Natural killer cell (primary cell): ENCODE measurements around the gene C6orf89. TPM values are rescaled to one million over a fixed set of nuclear protein-coding genes. Genes with fewer than 3 reads are reported as not detected.

Source experiments
- ATAC-seq, 3 donors: fragments of 150-1000 bp in 2 of 3; fragments of 200-7000 bp in 1 of 3; cut with Tn5 transposase; 1 replicate in 1 of 3; 2 replicates in 2 of 3; pipeline ENCODE4 v1.10.0; 2021; ENCODE audit warnings: mild to moderate bottlenecking in 2 of 3, moderate library complexity in 2 of 3
- DNase-seq, 2 donors: peaks; one replicate each; pipeline versions ENCODE4 v3.0.0 to v3.0.0-alpha.2; 2013 to 2021; ENCODE audit warnings: mixed read lengths in 1 of 2
- H3K27ac ChIP-seq: one replicate; pipeline ENCODE4 v1.5.1; 2013; ENCODE audit warnings: mild to moderate bottlenecking, low read length
- H3K27me3 ChIP-seq: one replicate; pipeline ENCODE4 v1.6.1; 2013; ENCODE audit warnings: low read length; ENCODE audit not compliant: control insufficient read depth, insufficient read depth
- H3K36me3 ChIP-seq: one replicate; pipeline ENCODE4 v1.6.1; 2013; ENCODE audit warnings: low read length; ENCODE audit not compliant: control insufficient read depth, insufficient read depth
- H3K4me1 ChIP-seq: one replicate; pipeline ENCODE4 v1.6.1; 2013; ENCODE audit warnings: low read length; ENCODE audit not compliant: control insufficient read depth, insufficient read depth
- H3K4me3 ChIP-seq: one replicate; pipeline ENCODE4 v1.5.1; 2013; ENCODE audit warnings: low read length
- H3K9me3 ChIP-seq: one replicate; pipeline ENCODE4 v1.6.1; 2013; ENCODE audit warnings: low read length; ENCODE audit not compliant: control insufficient read depth, insufficient read depth
- H3K27ac Mint-ChIP-seq, 2 donors: one replicate each; pipeline ENCODE4 v1.8.0; 2022; ENCODE audit warnings: mild to moderate bottlenecking in 2 of 2, mixed read lengths in 2 of 2, moderate library complexity in 1 of 2
- H3K27me3 Mint-ChIP-seq, 2 donors: one replicate each; pipeline ENCODE4 v1.8.0; 2022; ENCODE audit warnings: low read depth in 2 of 2, mixed read lengths in 2 of 2
- H3K36me3 Mint-ChIP-seq: one replicate; pipeline ENCODE4 v1.8.0; 2022; ENCODE audit warnings: mixed read lengths
- H3K4me1 Mint-ChIP-seq, 2 donors: one replicate each; pipeline ENCODE4 v1.8.0; 2022; ENCODE audit warnings: mixed read lengths in 2 of 2
- H3K4me3 Mint-ChIP-seq: one replicate; pipeline ENCODE4 v1.8.0; 2022; ENCODE audit warnings: mild to moderate bottlenecking, moderate library complexity, mixed read lengths
- H3K9me3 Mint-ChIP-seq, 2 donors: one replicate each; pipeline ENCODE4 v1.8.0; 2022; ENCODE audit warnings: mixed read lengths in 2 of 2
- CTCF ChIP-seq: fragments of 200-600 bp; IDR thresholded peaks from one replicate; pipeline ENCODE4 v1.8.0; 2022; ENCODE audit warnings: antibody characterized with exemption
- WGBS: methylation state at CpG from one replicate; pipeline ENCODE4 v1.1.7; 2013; ENCODE audit warnings: missing lambda C conversion rate; ENCODE audit not compliant: insufficient coverage; 5-methylcytosine and 5-hydroxymethylcytosine counted together
- intact Hi-C: fragments of 100-400 bp; cut with micrococcal nuclease; formaldehyde crosslinking; loops from one replicate; pipeline ENCODE4 v1.14.2; 2022
- total RNA-seq, 4 donors: library from RNA; stranded (reverse); fragments of 120-200 nt in 1 of 4; gene quantifications; one replicate each; pipeline versions ENCODE4 v1.2.3 to v1.2.4, GENCODE V29; 2013 to 2022

C6orf89 gene
- total RNA-seq, 3 donors from 2014 or later (not counting 1 experiment from before 2014, with no cell fraction given) = 34.3 to 47.0 (median 46.3) TPM

GRCh38 chr6:36927691-36928546 lies 42.2 kb downstream of the C6orf89 start:
- Histone ChIP-seq H3K4me3 (no peak overlapping the region), H3K4me1 (no peaks in the 10 kb centered on the region), H3K36me3 (peaks cover 19% of the 10 kb centered on the region), H3K9me3 (no peaks in the 10 kb centered on the region), H3K27me3 (no peaks in the 10 kb centered on the region), H3K27ac (no peak overlapping the region)
- no peak for ATAC-seq
- no peak for DNase-seq
- no peak for TF ChIP-seq CTCF
- intact Hi-C loops = no loop called here
- Mint-ChIP-seq H3K27ac (no peak overlapping the region), H3K9me3 (no peaks in the 10 kb centered on the region), H3K27me3 (no peaks in the 10 kb centered on the region), H3K4me1 (peaks cover 0 to 4% of the 10 kb centered on the region in 2 donors), H3K36me3 (peaks cover 15% of the 10 kb centered on the region), H3K4me3 (no peak overlapping the region)
- 96% methylated on average over 13 of the region's 13 CpGs for WGBS

GRCh38 chr6:36928547-36928918 lies 42.8 kb downstream of the C6orf89 start:
- DNase-seq (no peak), ATAC-seq (no peak)
- intact Hi-C loops = no loop called here
- H3K27me3 Mint-ChIP-seq = no peaks in the 10 kb centered on the region
- H3K36me3 Mint-ChIP-seq = peaks cover 15% of the 10 kb centered on the region
- no peak for TF ChIP-seq CTCF
- H3K9me3 Mint-ChIP-seq = no peaks in the 10 kb centered on the region
- no peak overlapping the region for H3K27ac Mint-ChIP-seq
- no peak overlapping the region for H3K4me3 Mint-ChIP-seq
- H3K27ac ChIP-seq = no peak overlapping the region
- H3K9me3 ChIP-seq = no peaks in the 10 kb centered on the region
- WGBS = 95% methylated on average over 7 of the region's 7 CpGs
- H3K4me3 ChIP-seq = no peak overlapping the region
- no peaks in the 10 kb centered on the region for H3K4me1 ChIP-seq
- no peaks in the 10 kb centered on the region for H3K27me3 ChIP-seq
- peaks cover 14% of the 10 kb centered on the region for H3K36me3 ChIP-seq
- peaks cover 0 to 4% of the 10 kb centered on the region in 2 donors for H3K4me1 Mint-ChIP-seq

- H3K4me3 Mint-ChIP-seq = no peak overlapping the region
- peaks cover 14% of the 10 kb centered on the region for H3K36me3 Mint-ChIP-seq
- intact Hi-C loops = no loop called here
- DNase-seq = no peak
- no peaks in the 10 kb centered on the region for H3K27me3 Mint-ChIP-seq
- peaks cover 9% of the 10 kb centered on the region for H3K36me3 ChIP-seq
- WGBS = 90% methylated on average over 9 of the region's 10 CpGs
- H3K4me3 ChIP-seq = no peak overlapping the region
- TF ChIP-seq CTCF = no peak
- no peaks in the 10 kb centered on the region for H3K9me3 Mint-ChIP-seq
- no peaks in the 10 kb centered on the region for H3K4me1 ChIP-seq
- H3K9me3 ChIP-seq = no peaks in the 10 kb centered on the region
- H3K27ac Mint-ChIP-seq = peak overlapping the region in 1 of 2 donors; percentile 32
- H3K4me1 Mint-ChIP-seq = peaks cover 0 to 4% of the 10 kb centered on the region in 2 donors
- no peaks in the 10 kb centered on the region for H3K27me3 ChIP-seq
- no peak overlapping the region for H3K27ac ChIP-seq
- ATAC-seq = no peak
Observed at GRCh38 chr6:36929152-36929551, 43.4 kb downstream of the C6orf89 start.
